Measurements from ENCODE around the gene MED9.

DNA sequence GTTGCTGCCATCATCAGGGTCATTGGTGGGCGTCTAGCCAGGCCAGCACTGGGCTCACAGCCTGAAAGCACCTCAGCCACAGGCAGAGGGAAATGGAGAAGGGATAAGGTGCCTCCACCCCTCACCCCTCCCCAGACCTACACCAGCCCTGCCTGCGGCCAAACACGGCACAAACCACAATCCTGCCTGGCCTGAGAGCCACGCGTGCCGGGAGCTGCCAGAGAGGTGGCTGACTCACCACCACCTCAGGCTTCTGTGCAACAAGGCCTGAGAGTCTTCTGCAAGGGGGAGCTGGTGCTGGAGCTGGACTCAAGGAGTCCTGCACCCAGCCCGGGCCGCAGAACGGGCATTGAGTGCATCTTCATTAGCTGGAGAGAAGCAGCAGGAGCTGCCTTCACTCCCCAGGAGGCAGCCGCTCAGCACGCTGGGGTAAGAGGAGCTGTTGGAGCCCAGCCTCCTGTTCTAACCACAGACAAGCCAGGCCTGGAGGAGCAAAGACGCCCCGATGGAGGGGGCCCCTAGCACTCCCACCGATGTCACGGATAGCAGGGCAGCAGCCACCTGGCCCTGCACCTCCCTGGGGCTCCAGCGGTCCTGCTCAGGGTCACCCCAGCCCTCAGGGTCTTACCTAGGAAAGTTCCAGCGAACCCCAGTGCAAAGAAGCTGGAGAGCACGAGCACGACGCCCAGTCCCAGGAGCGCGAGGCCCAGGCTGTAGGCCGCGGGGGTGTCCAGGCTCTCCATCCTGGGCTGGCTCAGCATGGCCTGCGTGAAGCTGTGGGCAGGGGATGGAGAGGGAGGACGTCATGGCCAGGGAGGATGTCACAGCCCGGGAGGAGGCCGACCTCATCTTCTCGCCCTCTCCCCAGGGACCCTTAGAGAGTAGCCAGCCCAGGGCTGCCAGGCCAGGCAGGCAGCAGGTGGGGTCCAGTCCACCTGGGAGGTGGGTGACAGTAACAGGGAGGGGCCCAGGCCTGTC is 35.4 kb downstream of the MED9 start:
- TF ChIP-seq CTCF (IDR thresholded peaks at IDR 0.05; ENCODE audit: poor library complexity, severe bottlenecking) (no peak), EP300 (conservative IDR thresholded peaks at IDR 0.05; ENCODE audit: poor library complexity, severe bottlenecking) (no peak), POLR2AphosphoS5 (IDR thresholded peaks at IDR 0.05) (no peak), RAD21 (conservative IDR thresholded peaks at IDR 0.05) (no peak), MXI1 (conservative IDR thresholded peaks at IDR 0.05; ENCODE audit: poor library complexity, severe bottlenecking) (no peak)

Data from neural cell (in vitro differentiated cells).